Activated T-helper 9 cell treated with anti-CD3 and anti-CD28 coated beads, Interleukin-2, amount 50 U/mL, for 16 hours (primary cell): ENCODE data around the gene RBM23.
A peak's percentile ranks its signal among the peaks of the same experiment; 100 is the strongest.
"Not testable (repeated sequence)": the region's sequence is repeated elsewhere in the genome, so short reads cannot be mapped to it uniquely, and the experiment has no call there.

Experiments
- DNase-seq: peaks from one replicate; pipeline ENCODE4 v3.0.0-alpha.2; 2020; ENCODE audit warnings: low read depth

Gene RBM23

DNA sequence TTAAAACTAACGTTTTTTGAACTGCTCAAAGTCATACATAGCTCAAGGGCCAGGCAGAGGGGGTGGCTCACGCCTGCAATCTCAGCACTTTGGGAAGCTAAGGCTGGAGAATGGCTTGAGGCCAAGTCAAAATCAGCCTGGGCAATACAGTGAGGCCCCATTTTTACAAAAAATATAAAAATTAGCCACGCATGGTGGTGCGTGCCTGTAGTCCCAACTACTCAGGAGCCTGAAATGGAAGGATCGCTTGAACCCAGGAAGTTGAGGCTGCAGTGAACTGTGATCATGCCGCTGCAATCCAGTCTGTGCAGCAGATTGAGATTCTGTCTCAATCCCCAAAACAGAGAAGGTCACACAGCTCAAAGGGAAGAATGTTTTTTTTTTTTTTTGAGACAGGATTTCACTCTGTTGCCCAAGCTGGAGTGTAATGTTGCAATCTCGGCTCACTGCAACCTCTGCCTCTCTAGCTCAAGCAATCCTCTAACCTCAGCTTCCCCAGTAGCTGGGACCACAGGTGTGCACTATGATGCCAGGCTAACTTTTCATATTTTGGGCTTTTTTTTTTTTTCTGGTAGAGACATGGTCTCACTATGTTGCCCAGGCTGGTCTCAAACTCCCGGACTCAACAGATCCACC lies 2.9 kb downstream of the RBM23 start:
- DNase-seq, result no peak

DNA sequence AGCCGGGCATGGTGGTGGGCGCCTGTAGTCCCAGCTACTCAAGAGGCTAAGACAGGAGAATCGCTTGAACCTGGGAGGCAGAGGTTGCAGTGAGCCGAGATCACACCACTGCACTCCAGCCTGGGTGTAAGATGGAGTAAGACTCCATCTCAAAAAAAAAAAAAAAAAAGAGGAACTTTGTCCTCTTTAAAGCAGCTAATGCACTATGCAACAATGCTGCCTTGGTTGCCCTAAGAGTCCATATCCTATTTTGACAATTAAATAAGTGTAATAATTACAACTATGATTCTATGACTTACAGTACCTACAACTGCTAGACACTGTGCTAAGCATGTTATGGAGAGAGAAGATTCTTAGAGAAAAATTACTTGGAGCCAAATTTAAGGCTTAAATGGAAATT lies 4.1 kb downstream of the RBM23 start:
- DNase-seq, result not testable (repeated sequence)

DNA sequence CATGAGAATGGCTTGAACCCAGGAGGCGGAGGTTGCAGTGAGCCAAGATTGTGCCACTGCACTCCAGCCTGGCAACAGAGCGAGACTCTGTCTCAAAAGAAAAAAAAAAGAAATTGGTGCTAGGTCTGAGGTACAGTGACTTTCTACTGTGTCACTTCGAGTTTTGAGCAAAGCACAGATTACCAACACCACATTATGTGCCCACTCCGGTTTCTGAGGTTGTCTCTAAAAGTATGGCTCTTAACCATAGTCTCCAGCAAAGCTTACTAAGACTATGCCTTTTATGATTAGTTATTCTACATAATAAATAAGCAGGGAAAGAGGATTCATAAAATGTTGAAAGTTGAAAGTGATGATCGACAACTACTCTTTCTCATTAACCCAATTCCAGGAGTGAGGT lies 8.0 kb downstream of the RBM23 start:
- DNase-seq, result no peak

DNA sequence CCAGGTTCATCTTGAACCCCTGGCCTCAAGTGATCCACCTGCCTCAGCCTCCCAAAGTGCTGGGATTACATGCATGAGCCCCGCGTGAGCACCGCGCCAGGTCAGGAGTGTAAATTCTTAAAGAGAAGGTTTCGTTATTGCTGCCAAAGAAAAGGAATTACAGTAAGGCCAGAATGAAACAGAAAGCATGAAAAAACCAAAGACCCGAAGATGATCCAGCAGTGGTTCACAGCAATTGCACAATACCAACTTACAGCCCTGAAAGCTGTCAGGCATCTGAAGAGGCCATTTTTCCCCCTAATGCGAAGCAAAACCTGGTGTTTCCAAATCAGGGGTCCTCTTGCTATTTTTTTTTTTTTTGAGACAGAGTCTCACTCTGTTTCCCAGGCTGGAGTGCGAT lies 10.3 kb downstream of the RBM23 start:
- no peak for DNase-seq

DNA sequence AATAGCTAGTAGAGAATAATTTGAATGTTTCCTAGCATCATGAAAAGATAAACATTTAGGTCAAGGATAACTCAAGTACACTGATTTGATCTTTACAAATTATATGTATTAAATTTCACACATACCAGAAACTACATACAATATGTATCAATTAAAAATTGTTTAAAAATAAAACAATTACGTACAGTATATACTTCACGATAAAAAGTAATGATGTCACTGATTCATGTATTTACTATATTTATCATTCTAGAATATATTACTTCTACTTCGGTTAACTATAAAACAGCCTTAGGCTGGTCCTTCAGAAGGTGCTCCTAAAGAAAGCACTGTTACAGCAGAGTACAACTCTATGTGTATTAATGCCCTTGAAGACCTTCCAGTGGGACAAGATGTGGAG lies 11.5 kb downstream of the RBM23 start:
- DNase-seq, result no peak

DNA sequence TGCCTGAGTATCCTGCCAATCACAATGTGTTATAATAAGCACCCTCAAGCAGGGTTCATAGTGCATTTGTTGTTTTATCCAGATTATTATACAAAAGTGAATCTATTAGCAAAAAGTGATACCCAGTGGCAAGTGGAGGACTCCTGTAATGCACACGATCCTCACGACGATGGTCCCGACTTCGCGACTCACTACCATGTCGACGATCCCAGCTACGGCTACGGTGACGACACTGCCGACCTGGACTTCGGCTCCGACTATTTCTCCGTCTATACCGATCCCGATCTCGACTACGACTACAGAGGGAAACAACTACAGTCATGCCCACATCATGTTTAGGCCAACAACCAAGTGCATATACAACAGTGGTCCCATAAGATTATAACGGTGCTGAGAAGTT lies 12.9 kb downstream of the RBM23 start:
- DNase-seq, result no peak

DNA sequence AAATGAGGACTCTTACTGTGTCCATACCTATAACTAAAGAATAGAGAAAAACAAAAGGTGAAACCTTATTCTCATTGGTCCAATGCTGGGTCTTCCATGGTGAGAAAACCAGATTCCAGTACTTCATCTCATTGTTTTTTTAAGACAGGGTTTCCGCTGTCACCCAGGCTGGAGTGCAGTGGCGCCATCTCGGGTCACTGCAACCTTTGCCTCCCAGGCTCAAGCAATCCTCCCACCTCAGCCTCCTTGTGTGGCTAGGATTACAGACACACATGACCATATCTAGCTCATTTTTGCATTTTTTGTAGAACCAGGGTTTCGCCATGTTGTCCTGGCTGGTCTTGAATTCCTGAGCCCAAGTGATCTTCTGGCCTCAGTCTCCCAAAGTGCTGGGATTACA lies 13.3 kb downstream of the RBM23 start:
- no peak for DNase-seq

DNA sequence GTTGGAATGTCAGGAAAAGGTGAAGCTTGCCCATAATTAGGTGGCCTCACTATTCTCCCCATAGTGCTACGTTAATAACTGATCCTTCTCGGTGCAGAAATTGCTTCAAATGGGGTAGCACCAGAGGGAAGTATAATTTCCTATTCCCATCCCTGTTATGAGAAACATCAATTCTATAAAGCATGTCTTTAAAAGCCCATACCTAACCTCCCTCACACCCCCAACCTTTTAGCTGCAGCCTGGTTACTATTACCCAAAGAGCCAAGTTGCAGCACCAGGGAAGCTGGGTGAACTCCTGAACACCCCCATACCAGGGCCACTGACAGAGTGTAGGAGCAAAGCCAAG lies 15.2 kb downstream of the RBM23 start:
- no peak for DNase-seq

DNA sequence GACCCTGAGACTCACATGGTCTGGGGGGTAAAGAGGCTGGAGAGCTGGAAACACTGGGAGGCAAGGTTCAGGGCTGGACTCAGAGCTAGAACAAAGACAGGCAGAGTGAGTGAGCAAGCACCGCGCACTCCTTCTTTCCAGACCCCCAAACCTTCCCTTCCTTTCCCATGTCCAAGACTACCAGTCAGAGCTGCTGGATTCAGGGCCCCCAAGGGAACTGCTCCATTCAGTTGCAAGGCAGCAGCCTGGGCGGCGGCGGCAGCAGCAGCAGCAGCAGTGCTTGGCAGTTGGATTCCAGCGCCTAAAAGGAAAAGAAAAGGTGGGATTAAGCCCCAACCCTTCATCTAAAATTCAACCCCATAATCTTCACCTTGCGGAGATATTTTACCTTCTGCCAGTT lies 17.1 kb downstream of the RBM23 start:
- DNase-seq, result no peak

DNA sequence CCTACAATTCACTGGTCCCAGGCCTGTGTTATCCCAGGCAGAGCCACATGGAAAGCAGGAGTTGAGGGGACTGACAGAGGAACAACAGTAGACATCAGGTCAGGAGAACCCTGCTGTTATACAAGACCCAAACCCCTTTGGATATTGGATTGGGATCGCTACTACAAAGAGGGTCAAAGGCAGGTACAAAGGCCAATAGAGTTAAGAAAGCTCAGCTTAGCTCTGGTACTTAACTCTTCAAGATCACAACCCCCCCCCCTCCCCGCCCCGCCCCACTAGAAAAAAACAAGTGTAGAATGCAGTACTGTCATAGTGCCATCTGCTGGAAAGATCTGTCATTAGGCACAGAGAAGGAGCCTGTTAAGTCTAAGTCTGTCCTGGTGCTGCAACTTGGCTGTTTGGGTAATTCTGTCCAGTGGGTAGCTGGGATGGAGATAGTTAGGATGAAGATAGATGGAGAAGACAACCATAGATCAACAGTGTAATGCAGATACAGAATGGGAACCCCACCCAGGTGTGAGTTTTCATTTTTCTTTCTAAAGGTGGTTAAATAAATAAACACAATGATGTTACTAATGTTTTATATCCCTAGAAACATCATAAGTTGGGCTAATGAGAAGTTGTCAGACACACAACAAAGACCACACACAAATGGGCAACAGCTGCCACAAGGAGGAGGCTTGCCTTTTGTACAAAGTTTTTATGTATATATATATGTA lies 18.7 kb downstream of the RBM23 start:
- no peak for DNase-seq

DNA sequence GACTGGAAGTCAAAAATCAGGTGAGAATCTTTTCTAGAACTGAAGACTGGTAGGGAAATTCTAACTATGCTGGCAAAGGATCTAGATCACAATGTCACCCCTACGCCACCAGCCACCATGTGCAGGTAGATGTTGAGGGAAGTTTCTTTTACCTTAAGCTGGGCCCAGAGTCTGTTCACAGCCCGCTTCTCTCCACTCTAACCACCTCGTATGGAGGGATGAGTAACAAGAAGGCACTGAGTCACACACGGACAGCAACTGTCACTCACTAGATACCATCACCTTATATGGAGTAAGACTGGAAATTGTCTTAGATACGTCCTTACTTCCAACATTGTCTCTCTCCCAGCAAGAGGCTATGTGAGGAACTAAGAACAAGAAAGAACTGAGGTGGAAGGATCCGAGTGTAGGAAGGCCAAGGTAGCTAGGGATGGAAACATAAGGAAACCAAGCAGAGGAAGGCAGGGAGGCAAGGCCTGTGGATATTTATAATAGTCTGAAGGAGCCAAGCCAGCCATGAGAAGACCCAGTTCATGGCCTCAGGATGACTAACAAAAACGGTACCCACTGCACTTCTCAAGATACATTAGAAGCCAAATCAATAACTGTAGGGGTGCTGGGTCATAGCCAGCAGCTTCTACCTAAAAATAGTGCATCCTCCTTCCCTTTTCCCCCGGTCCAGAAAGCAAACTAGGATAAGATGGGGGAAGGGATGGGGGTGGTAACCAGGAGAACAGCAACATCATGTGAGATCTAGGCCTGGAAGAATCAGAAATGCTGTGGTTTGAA lies 20.5 kb downstream of the RBM23 start:
- no peak for DNase-seq

DNA sequence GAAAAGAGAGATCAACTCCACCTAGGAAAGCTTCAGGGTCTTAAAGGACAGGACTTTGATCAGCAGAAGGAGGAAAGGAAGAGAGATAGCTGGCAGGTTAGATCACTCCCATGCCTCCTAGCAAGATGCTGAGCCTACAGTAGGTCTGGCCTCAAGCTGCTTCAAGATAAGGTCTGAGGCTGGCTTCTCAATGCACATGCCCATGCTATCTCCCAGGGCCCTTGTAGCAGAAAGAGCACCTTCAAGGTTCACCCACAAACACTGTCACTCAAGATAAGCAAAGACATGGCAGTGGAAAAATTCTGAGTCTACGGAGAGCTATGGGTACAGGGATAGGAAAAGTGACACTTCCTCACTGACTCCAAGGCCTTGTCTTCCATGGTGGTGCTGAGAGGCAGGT lies 21.6 kb downstream of the RBM23 start:
- no peak for DNase-seq

DNA sequence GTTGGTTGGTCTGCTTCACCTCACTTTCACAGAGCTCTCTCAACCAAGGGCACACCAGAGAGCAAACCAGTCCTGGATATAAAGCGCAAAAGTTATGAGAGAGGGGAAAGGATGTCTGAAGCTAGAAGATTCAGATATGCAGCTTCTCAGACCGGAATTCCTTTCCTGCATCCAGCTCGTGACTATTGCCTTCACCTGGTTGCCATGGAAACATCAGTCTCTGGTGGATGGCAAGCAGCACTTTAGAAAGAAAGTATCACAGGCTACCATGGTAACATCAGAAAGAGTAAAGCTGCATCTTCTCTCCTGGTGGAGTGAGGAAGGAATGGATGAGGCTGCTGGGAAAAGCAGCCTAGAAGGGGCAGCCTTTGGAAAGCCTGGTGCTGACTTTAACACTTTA lies 22.2 kb downstream of the RBM23 start:
- DNase-seq, result no peak

DNA sequence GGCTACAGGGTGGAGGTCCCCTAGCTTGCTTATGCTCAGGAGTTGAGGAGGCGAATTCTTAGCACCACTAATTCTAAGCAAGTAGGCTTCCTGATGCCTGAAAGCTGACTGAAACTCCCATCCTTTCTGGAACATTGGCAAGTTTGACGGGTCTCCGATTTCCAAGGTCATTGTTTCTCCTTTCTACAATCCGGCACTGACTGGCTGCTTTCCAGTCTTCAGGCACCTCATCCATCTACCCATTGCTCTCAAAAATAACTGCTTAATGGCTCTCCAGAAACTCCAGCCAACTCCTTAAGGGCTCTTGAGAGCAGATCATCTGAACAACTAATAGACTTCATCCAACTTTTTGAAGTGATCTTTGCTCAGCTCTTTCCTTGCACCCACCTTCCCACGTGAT lies 22.6 kb downstream of the RBM23 start:
- no peak for DNase-seq

DNA sequence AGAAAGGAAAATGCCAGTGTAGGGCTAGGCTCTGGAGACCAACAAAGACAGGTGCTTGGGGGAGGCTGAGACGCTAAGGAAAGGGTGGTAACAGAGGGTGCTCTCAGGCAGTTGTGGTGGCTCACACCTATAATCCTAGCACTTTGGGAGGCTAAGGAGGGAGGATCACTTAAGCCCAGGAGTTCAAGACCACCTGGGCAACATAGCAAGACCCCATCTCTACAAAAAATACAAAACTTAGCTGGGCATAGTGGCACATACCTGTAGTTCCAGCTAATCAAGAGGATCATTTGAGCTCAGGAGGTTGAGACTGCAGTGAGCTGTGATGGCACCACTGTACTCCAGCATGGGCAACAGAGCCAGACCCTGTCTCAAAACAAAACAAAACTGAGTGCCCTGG lies 23.5 kb downstream of the RBM23 start:
- DNase-seq, result no peak

DNA sequence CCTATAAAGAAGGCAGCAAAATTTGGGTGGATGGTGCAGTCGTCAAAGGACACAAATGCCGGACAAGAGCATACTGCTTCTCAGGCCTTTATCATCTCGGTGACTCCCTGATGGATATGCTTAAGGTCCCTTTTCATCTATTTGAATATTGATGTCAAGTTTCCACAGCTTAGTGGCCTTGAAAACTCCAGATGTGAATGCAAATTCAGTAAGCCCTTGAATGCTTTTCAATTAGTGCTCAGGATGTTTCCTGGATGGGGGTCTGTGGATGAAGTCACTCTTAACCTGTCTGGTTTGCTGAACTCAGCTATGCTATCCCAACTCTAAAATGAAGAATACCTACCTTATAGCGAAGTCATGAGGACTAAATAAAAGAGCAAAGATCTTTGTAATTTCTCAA lies 25.2 kb downstream of the RBM23 start:
- no peak for DNase-seq

DNA sequence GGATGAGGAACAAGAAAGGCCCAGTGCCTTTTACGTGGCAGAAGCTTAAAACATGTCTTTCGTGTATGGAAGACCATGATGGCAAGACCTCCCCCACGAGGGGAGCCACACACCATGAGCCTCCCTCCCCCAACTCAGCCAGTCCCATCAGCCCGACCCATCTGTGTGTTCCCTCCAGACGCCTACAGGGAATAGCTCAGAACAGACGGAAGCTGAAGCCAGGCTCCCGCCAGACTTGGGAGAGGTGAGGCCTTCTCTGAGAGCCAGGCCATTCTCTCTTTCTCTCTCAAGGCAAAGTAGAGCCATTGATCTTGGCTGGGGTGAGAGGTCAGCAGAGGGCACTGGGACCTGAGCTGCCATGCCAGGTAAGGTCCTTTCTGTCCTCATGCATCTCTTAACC lies 26.5 kb downstream of the RBM23 start:
- no peak for DNase-seq

DNA sequence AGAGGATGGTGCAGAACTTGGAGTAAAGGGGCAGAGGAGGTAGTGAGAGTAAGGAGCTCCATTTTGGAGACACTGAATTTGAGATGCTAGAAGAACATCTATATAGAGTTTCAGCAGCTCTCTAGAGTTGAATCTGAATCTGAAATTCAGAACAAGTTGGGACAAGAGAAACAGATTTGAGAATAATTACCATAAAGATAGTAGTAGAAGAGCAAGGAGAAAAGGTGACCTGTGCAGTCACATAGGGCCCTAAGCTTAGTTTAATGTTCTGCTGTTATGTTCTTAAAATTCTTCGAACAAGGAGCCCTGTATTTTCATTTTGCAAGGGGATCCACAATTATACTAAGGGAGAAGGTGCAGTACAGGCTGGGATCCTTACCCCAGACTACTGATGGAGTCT lies 28.5 kb downstream of the RBM23 start:
- no peak for DNase-seq

DNA sequence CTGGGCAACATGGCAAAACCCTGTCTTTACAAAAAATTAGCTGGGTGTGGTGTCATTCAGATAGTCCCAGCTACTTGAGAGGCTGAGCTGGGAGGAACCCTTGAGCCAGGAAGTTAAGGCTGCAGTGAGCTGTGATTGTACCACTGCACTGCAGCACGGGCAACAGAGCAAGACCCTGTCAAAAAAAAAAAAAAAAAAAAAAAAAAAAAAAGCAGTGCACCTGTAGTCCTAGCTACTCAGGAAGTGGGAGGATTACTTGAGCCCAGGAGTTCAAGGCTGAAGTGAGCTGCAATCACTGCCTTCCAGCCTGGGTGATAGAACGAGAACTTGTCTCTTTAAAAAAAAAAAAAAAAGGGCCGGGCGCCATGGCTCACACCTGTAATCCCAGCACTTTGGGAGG lies 30.3 kb downstream of the RBM23 start:
- DNase-seq, result no peak

DNA sequence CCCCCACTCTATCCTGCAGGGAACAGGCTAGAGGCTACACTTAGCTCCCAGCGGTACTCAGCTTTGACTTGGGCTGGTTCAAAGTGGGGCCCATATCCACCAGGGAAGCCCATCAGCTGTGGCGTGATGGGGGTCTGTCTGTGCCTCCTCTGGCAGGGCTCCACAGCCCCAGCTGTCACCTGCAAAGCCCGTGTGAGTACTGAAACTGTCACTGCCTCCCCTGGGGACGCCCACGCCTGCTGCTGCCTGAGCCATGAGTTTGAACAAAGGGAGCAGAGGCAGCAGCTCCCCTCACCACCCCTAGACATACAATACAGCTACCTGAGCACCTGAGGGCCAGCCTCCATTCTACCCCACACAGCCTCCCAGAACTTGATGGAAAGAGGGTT lies 31.0 kb downstream of the RBM23 start:
- DNase-seq, result peak; percentile 29

DNA sequence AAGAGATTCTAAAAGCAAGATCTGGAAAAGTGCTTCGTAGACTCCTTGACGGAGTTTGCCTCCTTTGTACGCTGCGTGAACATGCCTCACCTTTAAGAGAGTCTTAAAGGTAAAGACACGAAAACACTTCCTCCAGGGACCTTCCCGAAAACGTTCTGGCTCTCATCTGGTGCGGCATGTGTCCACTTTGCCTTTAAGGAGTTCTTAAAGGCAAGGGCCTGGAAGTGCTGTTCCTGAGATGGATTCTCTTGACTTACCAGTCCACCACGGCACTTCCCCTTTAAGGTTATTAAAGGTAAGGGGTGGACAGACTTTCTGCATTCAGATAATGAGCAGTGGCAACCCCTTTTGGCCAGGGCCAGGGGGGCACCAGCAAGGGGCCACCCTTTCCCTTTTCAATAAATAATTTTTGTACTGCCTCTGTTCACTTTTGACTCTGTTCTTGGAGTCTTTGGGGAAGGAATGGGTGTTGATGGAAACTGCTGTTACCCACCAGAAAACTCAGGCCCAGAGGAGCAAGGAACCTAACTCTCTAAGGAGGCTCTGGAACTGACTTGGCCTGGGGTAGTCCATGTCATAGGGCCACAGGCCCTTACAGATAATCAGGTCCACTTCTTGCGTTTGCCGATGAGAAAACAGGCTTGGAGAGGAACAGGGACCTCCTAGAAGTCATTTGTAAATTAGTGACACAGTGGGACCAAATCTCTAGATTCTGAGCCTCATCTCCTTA lies 31.5 kb downstream of the RBM23 start:
- DNase-seq, result no peak

DNA sequence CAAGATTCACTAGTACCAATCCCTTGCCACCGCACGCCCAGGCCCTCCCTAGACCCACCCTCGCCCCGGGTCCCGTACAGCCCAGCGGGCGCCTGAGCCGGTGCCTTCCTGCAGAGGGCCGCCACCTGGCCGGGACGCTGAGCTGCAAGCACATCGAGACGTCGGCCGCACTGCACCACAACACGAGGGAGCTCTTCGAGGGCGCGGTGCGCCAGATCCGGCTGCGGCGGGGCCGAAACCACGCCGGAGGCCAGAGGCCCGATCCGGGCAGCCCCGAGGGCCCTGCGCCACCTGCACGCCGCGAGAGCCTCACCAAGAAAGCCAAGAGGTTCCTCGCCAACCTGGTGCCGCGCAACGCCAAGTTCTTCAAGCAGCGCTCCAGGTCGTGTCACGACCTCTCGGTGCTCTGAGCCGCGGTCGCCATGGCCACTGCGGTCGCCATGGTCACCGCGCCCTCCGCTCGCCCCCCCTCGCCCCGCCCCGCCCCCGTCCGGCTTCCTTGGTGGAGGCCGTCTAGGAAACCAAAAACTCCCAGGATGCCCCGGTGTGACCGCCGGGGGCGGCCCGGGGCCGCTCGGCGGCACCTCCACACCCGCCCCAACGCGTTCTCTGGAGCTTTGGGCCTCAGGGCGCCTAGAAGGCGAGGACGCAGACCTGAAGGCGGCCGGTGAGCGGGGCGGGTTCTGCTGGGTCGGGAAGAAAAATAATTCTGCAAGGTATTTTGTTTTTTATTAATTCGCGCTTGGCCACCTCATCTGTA lies 32.3 kb downstream of the RBM23 start:
- peak; percentile 69 for DNase-seq
